H9 (cell line): ENCODE data around the gene ACAD9. TPM values are rescaled to one million over a fixed set of nuclear protein-coding genes. Genes with fewer than 3 reads are reported as not detected.

Source experiments
- DNase-seq: peaks from one replicate; pipeline ENCODE4 v3.0.0-alpha.2; 2017
- H2AFZ ChIP-seq: one replicate; pipeline ENCODE4 v1.6.1; 2013; ENCODE audit warnings: mild to moderate bottlenecking, low read length, control low read depth, moderate library complexity
- H2AK5ac ChIP-seq: 2 replicates; pipeline ENCODE4 v1.6.1; 2013; ENCODE audit warnings: low read length, control low read depth, mixed read lengths; ENCODE audit not compliant: insufficient read length
- H2BK120ac ChIP-seq: one replicate; pipeline ENCODE4 v1.6.1; 2013; ENCODE audit warnings: low read depth, mild to moderate bottlenecking, low read length, control low read depth, inconsistent platforms; ENCODE audit not compliant: poor library complexity, severe bottlenecking
- H2BK12ac ChIP-seq: 2 replicates; pipeline ENCODE4 v1.6.1; 2013; ENCODE audit warnings: low read length, control low read depth, mixed read lengths, low read depth; ENCODE audit not compliant: insufficient read length
- H2BK15ac ChIP-seq: 2 replicates; pipeline ENCODE4 v1.6.1; 2013; ENCODE audit warnings: low read depth, low read length, control low read depth
- H2BK20ac ChIP-seq: one replicate; pipeline ENCODE4 v1.6.1; 2013; ENCODE audit warnings: low read depth, mild to moderate bottlenecking, low read length, control low read depth, inconsistent platforms; ENCODE audit not compliant: poor library complexity, severe bottlenecking
- H2BK5ac ChIP-seq: 2 replicates; pipeline ENCODE4 v1.6.1; 2013; ENCODE audit warnings: low read length, control low read depth, mixed read lengths; ENCODE audit not compliant: insufficient read length
- H3K14ac ChIP-seq: 2 replicates; pipeline ENCODE4 v1.6.1; 2013; ENCODE audit warnings: low read length, control low read depth; ENCODE audit not compliant: insufficient read depth
- H3K18ac ChIP-seq: 2 replicates; pipeline ENCODE4 v1.6.1; 2013; ENCODE audit warnings: low read depth, mild to moderate bottlenecking, mixed read lengths, low read length, control low read depth; ENCODE audit not compliant: insufficient read length
- H3K23ac ChIP-seq: 2 replicates; pipeline ENCODE4 v1.6.1; 2013; ENCODE audit warnings: low read length, control low read depth, mixed read lengths, low read depth; ENCODE audit not compliant: insufficient read length
- H3K23me2 ChIP-seq: 2 replicates; pipeline ENCODE4 v1.6.1; 2013; ENCODE audit warnings: low read depth, mild to moderate bottlenecking, mixed read lengths, low read length, control low read depth; ENCODE audit not compliant: insufficient read length, poor library complexity, severe bottlenecking
- H3K27ac ChIP-seq: 2 replicates; pipeline ENCODE4 v1.5.1; 2013; ENCODE audit warnings: low read length, control low read depth, mixed read lengths, low read depth; ENCODE audit not compliant: insufficient read length
- H3K27me3 ChIP-seq: 2 replicates; pipeline ENCODE4 v1.6.1; 2013; ENCODE audit warnings: low read length, control low read depth, inconsistent platforms; ENCODE audit not compliant: insufficient read depth
- H3K4ac ChIP-seq: 2 replicates; pipeline ENCODE4 v1.6.1; 2013; ENCODE audit warnings: low read depth, mild to moderate bottlenecking, control low read depth, inconsistent platforms, low read length, moderate library complexity
- H3K4me1 ChIP-seq: 2 replicates; pipeline ENCODE4 v1.6.1; 2013; ENCODE audit warnings: low read length, control low read depth, inconsistent platforms; ENCODE audit not compliant: insufficient read depth
- H3K4me2 ChIP-seq: 2 replicates; pipeline ENCODE4 v1.6.1; 2013; ENCODE audit warnings: low read length, control low read depth, mixed read lengths; ENCODE audit not compliant: insufficient read length, insufficient read depth
- H3K56ac ChIP-seq: 2 replicates; pipeline ENCODE4 v1.6.1; 2013; ENCODE audit warnings: low read depth, mild to moderate bottlenecking, mixed read lengths, low read length, control low read depth; ENCODE audit not compliant: insufficient read length
- H3K79me1 ChIP-seq: 2 replicates; pipeline ENCODE4 v1.6.1; 2013; ENCODE audit warnings: low read depth, mild to moderate bottlenecking, moderate library complexity, low read length, control low read depth, inconsistent platforms; ENCODE audit not compliant: insufficient read depth, poor library complexity, severe bottlenecking
- H3K79me2 ChIP-seq: 2 replicates; pipeline ENCODE4 v1.6.1; 2013; ENCODE audit warnings: low read length, control low read depth, inconsistent platforms; ENCODE audit not compliant: insufficient read depth
- H3K9ac ChIP-seq: 2 replicates; pipeline ENCODE4 v1.6.1; 2013; ENCODE audit warnings: low read length, control low read depth, mixed read lengths; ENCODE audit not compliant: insufficient read length; ENCODE audit errors: extremely low read depth
- H3K9me3 ChIP-seq: one replicate; pipeline ENCODE4 v1.6.1; 2013; ENCODE audit warnings: low read depth, low read length, inconsistent platforms; ENCODE audit not compliant: control insufficient read depth
- H3T11ph ChIP-seq: one replicate; pipeline ENCODE4 v1.6.1; 2013; ENCODE audit warnings: mild to moderate bottlenecking, low read length, control low read depth, inconsistent platforms
- H4K20me1 ChIP-seq: one replicate; pipeline ENCODE4 v1.6.1; 2013; ENCODE audit not compliant: control insufficient read depth, insufficient read length, insufficient read depth
- H4K5ac ChIP-seq: 2 replicates; pipeline ENCODE4 v1.6.1; 2013; ENCODE audit warnings: low read depth, mild to moderate bottlenecking, mixed read lengths, low read length, control low read depth; ENCODE audit not compliant: insufficient read length
- H4K8ac ChIP-seq: replicated peaks from 2 replicates; pipeline ENCODE4 v1.6.1; 2013; ENCODE audit warnings: low read length, control low read depth, mixed read lengths, low read depth; ENCODE audit not compliant: insufficient read length
- H4K91ac ChIP-seq: 2 replicates; pipeline ENCODE4 v1.6.1; 2013; ENCODE audit warnings: low read depth, mild to moderate bottlenecking, moderate library complexity, mixed read lengths, low read length, control low read depth; ENCODE audit not compliant: insufficient read length
- H3K27ac Mint-ChIP-seq, 3 experiments: 2 replicates in 2 of 3; 3 replicates in 1 of 3; pipeline ENCODE4 v1.8.0; 2020 to 2021; ENCODE audit warnings: mixed read lengths in 3 of 3, mild to moderate bottlenecking in 1 of 3, moderate library complexity in 1 of 3
- H3K27me3 Mint-ChIP-seq: 2 replicates; pipeline ENCODE4 v1.8.0; 2021; ENCODE audit warnings: low read depth, mild to moderate bottlenecking, moderate library complexity, mixed read lengths
- H3K36me3 Mint-ChIP-seq, 3 experiments: 2 replicates in 2 of 3; 3 replicates in 1 of 3; pipeline ENCODE4 v1.8.0; 2020 to 2021; ENCODE audit warnings: low read depth in 3 of 3, mixed read lengths in 3 of 3; ENCODE audit not compliant: insufficient read depth in 1 of 3
- H3K4me1 Mint-ChIP-seq, 2 experiments: 2 replicates each; pipeline ENCODE4 v1.8.0; 2020; ENCODE audit warnings: mixed read lengths in 2 of 2
- H3K4me3 Mint-ChIP-seq, 2 experiments: 2 replicates in 1 of 2; 3 replicates in 1 of 2; pipeline ENCODE4 v1.8.0; 2020 to 2021; ENCODE audit warnings: mild to moderate bottlenecking in 2 of 2, mixed read lengths in 2 of 2, moderate library complexity in 1 of 2
- H3K9me3 Mint-ChIP-seq, 2 experiments: 2 replicates in 1 of 2; 3 replicates in 1 of 2; pipeline ENCODE4 v1.8.0; 2020; ENCODE audit warnings: mild to moderate bottlenecking in 2 of 2, mixed read lengths in 2 of 2, moderate library complexity in 1 of 2
- whole genome bisulfite sequencing: extraction: QIAGEN DNeasy Blood & Tissue Kit; methylation state at CpG from one replicate; pipeline ENCODE4 v1.1.7; 2013; ENCODE audit warnings: missing lambda C conversion rate, low lambda C conversion rate, mixed read lengths; ENCODE audit not compliant: insufficient read length; ENCODE audit errors: extremely low coverage; 5-methylcytosine and 5-hydroxymethylcytosine counted together
- total RNA-seq: library from RNA; stranded (reverse); gene quantifications from 2 replicates; pipeline ENCODE4 v1.2.1, GENCODE V29; 2021
- TF ChIP-seq, protein P1 (sequence below): fragments of 200-600 bp; sonication (generic); conservative IDR thresholded peaks from 3 replicates; pipeline ENCODE4 v1.8.0; 2021; ENCODE audit warnings: antibody characterized with exemption, mild to moderate bottlenecking

Gene ACAD9
- total RNA-seq, 1 experiment from 2014 or later, result 43.1 TPM

DNA sequence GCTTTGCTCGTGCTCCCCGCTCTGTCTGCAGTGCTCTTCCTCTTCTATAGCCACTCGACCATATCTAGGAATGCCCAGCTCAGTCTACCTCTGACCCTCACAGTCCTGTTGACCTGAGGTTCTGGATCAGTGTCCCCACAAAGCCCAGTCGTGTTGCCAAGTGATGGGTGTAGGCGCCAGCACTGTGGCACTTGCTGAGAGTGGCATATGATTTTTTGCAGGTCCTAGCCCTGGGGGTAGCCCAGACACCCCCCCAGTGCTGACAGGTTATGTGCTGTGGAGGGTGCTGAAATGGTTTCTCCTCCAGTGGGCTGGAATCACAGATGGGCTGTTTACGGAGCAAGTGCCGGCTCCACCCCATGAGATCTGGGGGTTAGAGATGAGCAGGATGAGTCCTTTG is 32.5 kb downstream of the ACAD9 start:
- Histone ChIP-seq H2AFZ (no peak overlapping the region), H3K27ac (no peak overlapping the region), H2BK12ac (no peak overlapping the region), H3K79me2 (no peaks in the 10 kb centered on the region), H3K18ac (no peak overlapping the region), H4K91ac (no peak overlapping the region), H3T11ph (no peak overlapping the region), H3K27me3 (no peaks in the 10 kb centered on the region), H2BK5ac (no peak overlapping the region), H3K79me1 (no peaks in the 10 kb centered on the region), H3K23me2 (no peaks in the 10 kb centered on the region), H3K4me1 (no peaks in the 10 kb centered on the region), H2BK20ac (no peak overlapping the region), H2AK5ac (no peak overlapping the region), H2BK15ac (no peak overlapping the region), H3K14ac (no peak overlapping the region), H3K4me2 (no peak overlapping the region), H3K9ac (no peak overlapping the region), H3K23ac (no peak overlapping the region), H4K5ac (no peak overlapping the region), H2BK120ac (no peak overlapping the region), H3K9me3 (no peaks in the 10 kb centered on the region), H4K8ac (no peak overlapping the region), H4K20me1 (no peaks in the 10 kb centered on the region), H3K56ac (no peak overlapping the region), H3K4ac (no peak overlapping the region)
- Mint-ChIP-seq H3K9me3 (peaks cover 0 to 2% of the 10 kb centered on the region in 2 experiments; a peak in 1 of 5 replicates), H3K27ac (no peak overlapping the region), H3K4me1 (no peaks in the 10 kb centered on the region), H3K27me3 (no peaks in the 10 kb centered on the region), H3K4me3 (no peak overlapping the region), H3K36me3 (peaks cover 39 to 81% (median 56%) of the 10 kb centered on the region in 3 experiments)
- DNase-seq, result no peak
- no CpG with 5 or more reads among the region's 7 CpGs for WGBS
- TF ChIP-seq, protein P1, sequence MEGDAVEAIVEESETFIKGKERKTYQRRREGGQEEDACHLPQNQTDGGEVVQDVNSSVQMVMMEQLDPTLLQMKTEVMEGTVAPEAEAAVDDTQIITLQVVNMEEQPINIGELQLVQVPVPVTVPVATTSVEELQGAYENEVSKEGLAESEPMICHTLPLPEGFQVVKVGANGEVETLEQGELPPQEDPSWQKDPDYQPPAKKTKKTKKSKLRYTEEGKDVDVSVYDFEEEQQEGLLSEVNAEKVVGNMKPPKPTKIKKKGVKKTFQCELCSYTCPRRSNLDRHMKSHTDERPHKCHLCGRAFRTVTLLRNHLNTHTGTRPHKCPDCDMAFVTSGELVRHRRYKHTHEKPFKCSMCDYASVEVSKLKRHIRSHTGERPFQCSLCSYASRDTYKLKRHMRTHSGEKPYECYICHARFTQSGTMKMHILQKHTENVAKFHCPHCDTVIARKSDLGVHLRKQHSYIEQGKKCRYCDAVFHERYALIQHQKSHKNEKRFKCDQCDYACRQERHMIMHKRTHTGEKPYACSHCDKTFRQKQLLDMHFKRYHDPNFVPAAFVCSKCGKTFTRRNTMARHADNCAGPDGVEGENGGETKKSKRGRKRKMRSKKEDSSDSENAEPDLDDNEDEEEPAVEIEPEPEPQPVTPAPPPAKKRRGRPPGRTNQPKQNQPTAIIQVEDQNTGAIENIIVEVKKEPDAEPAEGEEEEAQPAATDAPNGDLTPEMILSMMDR, result no peak
